ENCODE measurements around the gene MYO1F. TPM values are rescaled to one million over a fixed set of nuclear protein-coding genes. Genes with fewer than 3 reads are reported as not detected.
"Not testable (repeated sequence)": the region's sequence is repeated elsewhere in the genome, so short reads cannot be mapped to it uniquely, and the experiment has no call there.

MYO1F gene
- total and polyA plus RNA-seq, 10 of the 15 experiments (the other 5 are each of a cell fraction or from before 2014, with no cell fraction given), result 3.5 to 49.4 (median 31.3) TPM

- H3K27ac ChIP-seq (ENCODE audit: control insufficient read depth, insufficient read depth), result no peak overlapping the region
- no peak overlapping the region for H3K4me3 ChIP-seq
- FAIRE-seq (no peak), ATAC-seq (no peak), DNase-seq (ENCODE audit: low read depth, low spot score) (no peak)
- no peak overlapping the region for H3K4me2 ChIP-seq (ENCODE audit: control insufficient read depth, insufficient read depth)
- no peak for TF ChIP-seq KAT2A (conservative IDR thresholded peaks at IDR 0.05; ENCODE audit: control insufficient read depth, low read depth, low read length)
- no peak for TF ChIP-seq BCL11A (IDR thresholded peaks at IDR 0.05; ENCODE audit: low read depth, low read length)
- no peak for TF ChIP-seq TBL1XR1 (IDR thresholded peaks at IDR 0.05; ENCODE audit: low read depth, low read length)
- no peak for TF ChIP-seq ZNF622 (IDR thresholded peaks at IDR 0.05)
- no peak for TF ChIP-seq KDM1A (IDR thresholded peaks at IDR 0.05; ENCODE audit: borderline replicate concordance)
- ChIA-PET SMC1A (ENCODE audit: uncharacterized antibody, unreplicated experiment) (no interaction called here), POLR2A (interaction anchor here (0.6 kb wide), 1 partner anchor 25 kb away, joined by 3 read pairs; no protein-coding TSS in a partner anchor), RAD21 (ENCODE audit: unreplicated experiment) (no interaction called here), CTCF (interaction anchor here (0.7 to 1.1 kb wide), 3 partner anchors 11 to 14 kb away, joined by 3 to 4 read pairs (median 3); no protein-coding TSS in a partner anchor)
- no peaks in the 10 kb centered on the region for H4K20me1 ChIP-seq (ENCODE audit: control insufficient read depth, insufficient read depth)
- H3K4me1 ChIP-seq (ENCODE audit: control insufficient read depth, insufficient read depth, low read length), result peaks cover 24% of the 10 kb centered on the region
- H3K79me2 ChIP-seq (ENCODE audit: control insufficient read depth, insufficient read depth, low read length), result no peaks in the 10 kb centered on the region
- 53% methylated on average over 5 of the region's 7 CpGs for WGBS (ENCODE audit: insufficient coverage, insufficient replicate concordance, low lambda C conversion rate, missing lambda C conversion rate)
- intact Hi-C loops (cut with micrococcal nuclease; ENCODE audit: unreplicated experiment), result no loop called here
- H3K9ac ChIP-seq (ENCODE audit: control insufficient read depth, insufficient read depth, low read length), result no peak overlapping the region
- in situ Hi-C loops (cut with MboI), result no loop called here
- H3K9me3 ChIP-seq (replicated peaks; ENCODE audit: control insufficient read depth, insufficient read depth, low read length), result no peaks in the 10 kb centered on the region
- H3K27me3 ChIP-seq (replicated peaks in 1 of 2; ENCODE audit: control insufficient read depth in 2 of 2, insufficient read depth in 2 of 2, low read length in 1 of 2), result no peaks in the 10 kb centered on the region
- no TSS peak for BruUV-seq (replicated peaks)
- no peak overlapping the region for H2AFZ ChIP-seq (ENCODE audit: control insufficient read depth, low read depth, low read length)
- no peaks in the 10 kb centered on the region for H3K36me3 ChIP-seq (ENCODE audit: control insufficient read depth in 2 of 2, insufficient read depth in 2 of 2, low read length in 1 of 2)
These were observed 10.4 kb downstream of the MYO1F start for GRCh38 chr19:8566855-8567254.

GRCh38 chr19:8564866-8565265, 12.4 kb downstream of the MYO1F start:
- H3K4me1 ChIP-seq (ENCODE audit: control insufficient read depth, insufficient read depth, low read length), result peaks cover 16% of the 10 kb centered on the region
- H3K27ac ChIP-seq (ENCODE audit: control insufficient read depth, insufficient read depth); RAD21 ChIA-PET (ENCODE audit: unreplicated experiment); DNase-seq (ENCODE audit: low read depth, low spot score); SMC1A ChIA-PET (ENCODE audit: uncharacterized antibody, unreplicated experiment); ATAC-seq; H4K20me1 ChIP-seq (ENCODE audit: control insufficient read depth, insufficient read depth); H3K4me2 ChIP-seq (ENCODE audit: control insufficient read depth, insufficient read depth); BruUV-seq (replicated peaks); in situ Hi-C loops (cut with MboI); H3K9ac ChIP-seq (ENCODE audit: control insufficient read depth, insufficient read depth, low read length); H3K79me2 ChIP-seq (ENCODE audit: control insufficient read depth, insufficient read depth, low read length); H3K27me3 ChIP-seq (replicated peaks in 1 of 2; ENCODE audit: control insufficient read depth in 2 of 2, insufficient read depth in 2 of 2, low read length in 1 of 2); H2AFZ ChIP-seq (ENCODE audit: control insufficient read depth, low read depth, low read length); H3K4me3 ChIP-seq; intact Hi-C loops (cut with micrococcal nuclease; ENCODE audit: unreplicated experiment); H3K9me3 ChIP-seq (replicated peaks; ENCODE audit: control insufficient read depth, insufficient read depth, low read length); H3K36me3 ChIP-seq (ENCODE audit: control insufficient read depth in 2 of 2, insufficient read depth in 2 of 2, low read length in 1 of 2); FAIRE-seq; POLR2A ChIA-PET: not testable (repeated sequence)
- 53% methylated on average over 8 of the region's 8 CpGs for WGBS (ENCODE audit: insufficient coverage, insufficient replicate concordance, low lambda C conversion rate, missing lambda C conversion rate)
- CTCF ChIA-PET, result interaction anchor here (0.8 kb wide), 1 partner anchor 14 kb away, joined by 3 read pairs; no protein-coding TSS in a partner anchor
